ENCODE data around the gene RELN. TPM values are rescaled to one million over a fixed set of nuclear protein-coding genes. Genes with fewer than 3 reads are reported as not detected.

The RELN gene
- total RNA-seq, 4 donors from 2014 or later, result 0.02 to 0.73 (median 0.39) TPM; not detected in 1

GRCh38 chr7:103425177-103425576, 564.3 kb downstream of the RELN start:
- DNase-seq (no peak), ATAC-seq (no peak)
- no peak overlapping the region for H3K27ac ChIP-seq
- TF ChIP-seq POLR2A (IDR thresholded peaks at IDR 0.05) (no peak), CTCF (IDR thresholded peaks at IDR 0.05 in 4 of 5, conservative IDR thresholded peaks at IDR 0.05 in 1 of 5) (no peak)
- no peaks in the 10 kb centered on the region for H3K4me1 ChIP-seq
- H3K36me3 ChIP-seq, result no peaks in the 10 kb centered on the region
- H3K4me3 ChIP-seq, result no peak overlapping the region
- in situ Hi-C loops (cut with MboI; ENCODE audit: low sequenced_read_pairs in 4 of 4), result no loop called here
- intact Hi-C loops (cut with DNase I; ENCODE audit: low total_unique reads), result no loop called here
- no peaks in the 10 kb centered on the region for H3K27me3 ChIP-seq
- no peaks in the 10 kb centered on the region for H3K9me3 ChIP-seq

- DNase-seq, result no peak
- H3K9me3 ChIP-seq, result no peaks in the 10 kb centered on the region
- intact Hi-C loops (cut with DNase I; ENCODE audit: low total_unique reads), result no loop called here
- H3K27me3 ChIP-seq, result no peaks in the 10 kb centered on the region
- H3K36me3 ChIP-seq, result no peaks in the 10 kb centered on the region
- H3K4me1 ChIP-seq, result no peaks in the 10 kb centered on the region
- no peak overlapping the region for H3K4me3 ChIP-seq
- no peak for ATAC-seq
- in situ Hi-C loops (cut with MboI; ENCODE audit: low sequenced_read_pairs in 4 of 4), result no loop called here
- TF ChIP-seq CTCF (IDR thresholded peaks at IDR 0.05 in 4 of 5, conservative IDR thresholded peaks at IDR 0.05 in 1 of 5) (no peak), POLR2A (IDR thresholded peaks at IDR 0.05) (no peak)
- H3K27ac ChIP-seq, result no peak overlapping the region
These were observed 565.8 kb downstream of the RELN start for GRCh38 chr7:103423467-103424179.

Other genes starting within 250 kb of the RELN start
- 10 to 100 TPM in 2 of 4 donors, 1 to 10 TPM in 2; 4.3 to 58.1 (median 12.6) TPM for gene ORC5, start 218.4 kb upstream of the RELN start, total RNA-seq

All from gastrocnemius medialis (tissue), 4 donors.